Hepatocyte (in vitro differentiated cells): ENCODE measurements around the gene CPLX4.

Experiments used
- CTCF ChIP-seq: fragments of 200-600 bp; sonication (generic); IDR thresholded peaks from 2 replicates; pipeline ENCODE4 v1.5.1; 2016; ENCODE audit warnings: antibody characterized with exemption, mild to moderate bottlenecking; ENCODE audit not compliant: poor library complexity
- EZH2 ChIP-seq: fragments of 200-600 bp; sonication (generic); IDR thresholded peaks from 2 replicates; pipeline ENCODE4 v1.6.1; 2016; ENCODE audit warnings: antibody characterized with exemption, mild to moderate bottlenecking, borderline replicate concordance
- EZH2phosphoT487 ChIP-seq: fragments of 200-600 bp; sonication (generic); IDR thresholded peaks from one replicate; pipeline ENCODE4 v1.6.1; 2018; ENCODE audit warnings: antibody characterized with exemption, mild to moderate bottlenecking, low read depth, moderate library complexity; ENCODE audit not compliant: unreplicated experiment, severe bottlenecking

- TF ChIP-seq CTCF (no peak), EZH2phosphoT487 (no peak), EZH2 (no peak)
These were observed 5.6 kb upstream of the CPLX4 start for GRCh38 chr18:59323931-59324622.
